Mesenchymal stem cell (in vitro differentiated cells and primary cell): ENCODE data around the gene CDH23.

Source experiments
- DNase-seq: peaks from one replicate; pipeline ENCODE4 v3.0.0-alpha.2; 2013
- H2AFZ ChIP-seq: one replicate; pipeline ENCODE4 v1.6.1; 2013; ENCODE audit warnings: low read depth, mild to moderate bottlenecking, control low read depth, inconsistent platforms, low read length, moderate library complexity
- H2AK5ac ChIP-seq: 2 replicates; pipeline ENCODE4 v1.6.1; 2013; ENCODE audit warnings: low read length, moderate library complexity, mild to moderate bottlenecking, inconsistent platforms; ENCODE audit not compliant: severe bottlenecking
- H2BK120ac ChIP-seq: one replicate; pipeline ENCODE4 v1.6.1; 2013; ENCODE audit warnings: low read depth, mild to moderate bottlenecking, inconsistent platforms, low read length, moderate library complexity
- H2BK12ac ChIP-seq, 2 experiments: one replicate each; pipeline ENCODE4 v1.6.1; 2013; ENCODE audit warnings: inconsistent platforms in 2 of 2, low read length in 2 of 2, mild to moderate bottlenecking in 2 of 2, moderate library complexity in 2 of 2, control low read depth in 1 of 2
- H2BK15ac ChIP-seq: one replicate; pipeline ENCODE4 v1.6.1; 2013; ENCODE audit warnings: mild to moderate bottlenecking, low read depth, inconsistent platforms; ENCODE audit not compliant: poor library complexity, severe bottlenecking
- H2BK5ac ChIP-seq: 2 replicates; pipeline ENCODE4 v1.6.1; 2013; ENCODE audit warnings: low read depth, mild to moderate bottlenecking, low read length, control low read depth, inconsistent platforms; ENCODE audit not compliant: poor library complexity, severe bottlenecking
- H3K14ac ChIP-seq, 2 experiments: one replicate each; pipeline ENCODE4 v1.6.1; 2013; ENCODE audit warnings: inconsistent platforms in 2 of 2, low read length in 2 of 2, control low read depth in 1 of 2, mild to moderate bottlenecking in 1 of 2, moderate library complexity in 1 of 2
- H3K18ac ChIP-seq, 2 experiments: one replicate each; pipeline ENCODE4 v1.6.1; 2013; ENCODE audit warnings: inconsistent platforms in 2 of 2, low read length in 2 of 2, control low read depth in 1 of 2, low read depth in 1 of 2, mild to moderate bottlenecking in 1 of 2
- H3K23ac ChIP-seq, 2 experiments: one replicate each; pipeline ENCODE4 v1.6.1; 2013; ENCODE audit warnings: inconsistent platforms in 2 of 2, low read length in 2 of 2, mild to moderate bottlenecking in 2 of 2, moderate library complexity in 2 of 2, control low read depth in 1 of 2
- H3K27ac ChIP-seq: 2 replicates; pipeline ENCODE4 v1.5.1; 2013; ENCODE audit warnings: mild to moderate bottlenecking, moderate library complexity, low read length, control low read depth, inconsistent platforms; ENCODE audit not compliant: poor library complexity, severe bottlenecking
- H3K27me3 ChIP-seq, 2 experiments: 2 replicates each; pipeline versions ENCODE4 v1.6.1 to v1.7.0; 2013; ENCODE audit warnings: low read length in 2 of 2, mild to moderate bottlenecking in 2 of 2, moderate library complexity in 2 of 2, control low read depth in 1 of 2, inconsistent platforms in 1 of 2; ENCODE audit not compliant: control insufficient read depth in 1 of 2, insufficient read depth in 1 of 2
- H3K36me3 ChIP-seq, 2 experiments: 2 replicates each; pipeline versions ENCODE4 v1.6.1 to v1.7.0; 2013; ENCODE audit warnings: low read length in 2 of 2, control low read depth in 1 of 2, inconsistent platforms in 1 of 2, low read depth in 1 of 2, mild to moderate bottlenecking in 1 of 2; ENCODE audit not compliant: insufficient read depth in 2 of 2, control insufficient read depth in 1 of 2
- H3K4ac ChIP-seq, 2 experiments: one replicate each; pipeline ENCODE4 v1.6.1; 2013; ENCODE audit warnings: inconsistent platforms in 2 of 2, low read length in 2 of 2, mild to moderate bottlenecking in 2 of 2, moderate library complexity in 2 of 2, control low read depth in 1 of 2, low read depth in 1 of 2
- H3K4me1 ChIP-seq: 2 replicates; pipeline ENCODE4 v1.6.1; 2013; ENCODE audit warnings: low read depth, low read length, control low read depth; ENCODE audit not compliant: control insufficient read depth, insufficient read depth
- H3K4me2 ChIP-seq: 2 replicates; pipeline ENCODE4 v1.6.1; 2013; ENCODE audit warnings: low read length, mild to moderate bottlenecking, inconsistent platforms; ENCODE audit not compliant: poor library complexity, severe bottlenecking
- H3K4me3 ChIP-seq, 2 experiments: 2 replicates each; pipeline versions ENCODE4 v1.5.1 to v1.7.0; 2013; ENCODE audit warnings: low read length in 2 of 2, mild to moderate bottlenecking in 2 of 2, control low read depth in 1 of 2, low read depth in 1 of 2; ENCODE audit not compliant: insufficient read depth in 1 of 2
- H3K79me1 ChIP-seq: replicated peaks from 2 replicates; pipeline ENCODE4 v1.6.1; 2013; ENCODE audit warnings: mild to moderate bottlenecking, control low read depth, low read length, inconsistent platforms; ENCODE audit not compliant: poor library complexity, severe bottlenecking
- H3K9ac ChIP-seq: 2 replicates; pipeline ENCODE4 v1.7.0; 2013; ENCODE audit warnings: mild to moderate bottlenecking, low read length, moderate library complexity
- H3K9me3 ChIP-seq: 2 replicates; pipeline ENCODE4 v1.7.0; 2013; ENCODE audit warnings: mild to moderate bottlenecking, low read length; ENCODE audit not compliant: control insufficient read depth
- H4K8ac ChIP-seq: one replicate; pipeline ENCODE4 v1.6.1; 2013; ENCODE audit warnings: inconsistent platforms, mild to moderate bottlenecking, low read length, moderate library complexity
- H4K91ac ChIP-seq: one replicate; pipeline ENCODE4 v1.6.1; 2013; ENCODE audit warnings: mild to moderate bottlenecking, low read length, inconsistent platforms
- WGBS: methylation state at CpG from one replicate; pipeline ENCODE4 v1.1.7; 2013; ENCODE audit warnings: mixed read lengths; 5-methylcytosine and 5-hydroxymethylcytosine counted together

The CDH23 gene

GRCh38 chr10:71517298-71518169 lies 120.8 kb downstream of the CDH23 start:
- Histone ChIP-seq H4K91ac (no peak overlapping the region), H3K79me1 (no peaks in the 10 kb centered on the region), H3K4me3 (no peak overlapping the region), H2BK15ac (no peak overlapping the region), H2BK12ac (no peak overlapping the region), H3K9ac (no peak overlapping the region), H3K9me3 (no peaks in the 10 kb centered on the region), H3K36me3 (no peaks in the 10 kb centered on the region), H2BK5ac (no peak overlapping the region), H3K27me3 (peaks cover 47 to 64% of the 10 kb centered on the region in 2 experiments), H3K27ac (no peak overlapping the region), H3K23ac (no peak overlapping the region), H2BK120ac (no peak overlapping the region), H3K14ac (no peak overlapping the region), H2AK5ac (no peak overlapping the region), H3K4ac (no peak overlapping the region), H3K4me1 (peaks cover 5% of the 10 kb centered on the region), H3K18ac (no peak overlapping the region), H2AFZ (no peak overlapping the region), H4K8ac (no peak overlapping the region), H3K4me2 (no peak overlapping the region)
- WGBS, result 86% methylated on average over 18 of the region's 18 CpGs
- DNase-seq, result no peak

GRCh38 chr10:71520042-71520441 lies 123.3 kb downstream of the CDH23 start:
- Histone ChIP-seq H3K9ac (no peak overlapping the region), H2BK120ac (no peak overlapping the region), H3K79me1 (no peaks in the 10 kb centered on the region), H2AFZ (no peak overlapping the region), H3K4me2 (no peak overlapping the region), H4K8ac (no peak overlapping the region), H3K14ac (no peak overlapping the region), H3K27me3 (peaks cover 47 to 64% of the 10 kb centered on the region in 2 experiments), H2BK12ac (no peak overlapping the region), H3K4me1 (no peaks in the 10 kb centered on the region), H3K4me3 (no peak overlapping the region), H2AK5ac (no peak overlapping the region), H3K18ac (no peak overlapping the region), H3K27ac (no peak overlapping the region), H2BK5ac (no peak overlapping the region), H4K91ac (no peak overlapping the region), H3K36me3 (no peaks in the 10 kb centered on the region), H3K4ac (no peak overlapping the region), H3K9me3 (no peaks in the 10 kb centered on the region), H2BK15ac (no peak overlapping the region), H3K23ac (no peak overlapping the region)
- 63% methylated on average over 8 of the region's 8 CpGs for WGBS
- DNase-seq, result peak; percentile 6

GRCh38 chr10:71521504-71522441 lies 125.1 kb downstream of the CDH23 start:
- no peak for DNase-seq
- H3K9me3 ChIP-seq, result no peaks in the 10 kb centered on the region
- peaks cover 54 to 65% of the 10 kb centered on the region in 2 experiments for H3K27me3 ChIP-seq
- H2AFZ ChIP-seq, result no peak overlapping the region
- H4K8ac ChIP-seq, result no peak overlapping the region
- no peak overlapping the region for H3K27ac ChIP-seq
- no peak overlapping the region for H2AK5ac ChIP-seq
- no peak overlapping the region for H3K18ac ChIP-seq
- no peak overlapping the region for H3K9ac ChIP-seq
- no peaks in the 10 kb centered on the region for H3K79me1 ChIP-seq
- no peak overlapping the region for H4K91ac ChIP-seq
- H3K36me3 ChIP-seq, result no peaks in the 10 kb centered on the region
- H2BK5ac ChIP-seq, result no peak overlapping the region
- H2BK15ac ChIP-seq, result no peak overlapping the region
- peaks cover under 1% of the 10 kb centered on the region for H3K4me1 ChIP-seq
- no peak overlapping the region for H3K4me2 ChIP-seq
- H2BK120ac ChIP-seq, result no peak overlapping the region
- no peak overlapping the region for H3K4me3 ChIP-seq
- no peak overlapping the region for H3K23ac ChIP-seq
- H3K4ac ChIP-seq, result no peak overlapping the region
- no peak overlapping the region for H2BK12ac ChIP-seq
- WGBS, result 78% methylated on average over 12 of the region's 14 CpGs
- peak overlapping the region in 1 of 2 experiments; percentile 35 for H3K14ac ChIP-seq
